Memory B cell (primary cell): ENCODE measurements around the gene NCS1.

ENCODE experiments used
- ATAC-seq: fragments of 150-1000 bp; cut with Tn5 transposase; 2 replicates; pipeline ENCODE4 v1.10.0; 2021; ENCODE audit warnings: low read depth, mild to moderate bottlenecking, moderate library complexity
- DNase-seq, 2 donors: peaks; one replicate each; pipeline ENCODE4 v3.0.0; 2022; ENCODE audit warnings: low spot score in 2 of 2
- H3K27ac Mint-ChIP-seq: one replicate; pipeline ENCODE4 v1.8.0; 2022; ENCODE audit warnings: mild to moderate bottlenecking, moderate library complexity, mixed read lengths
- H3K27me3 Mint-ChIP-seq: one replicate; pipeline ENCODE4 v1.8.0; 2022; ENCODE audit warnings: mixed read lengths
- H3K36me3 Mint-ChIP-seq: one replicate; pipeline ENCODE4 v1.8.0; 2022; ENCODE audit warnings: mild to moderate bottlenecking, mixed read lengths
- H3K4me1 Mint-ChIP-seq: one replicate; pipeline ENCODE4 v1.8.0; 2022; ENCODE audit warnings: mixed read lengths
- H3K4me3 Mint-ChIP-seq: one replicate; pipeline ENCODE4 v1.8.0; 2022; ENCODE audit warnings: mild to moderate bottlenecking, moderate library complexity, mixed read lengths
- H3K9me3 Mint-ChIP-seq: one replicate; pipeline ENCODE4 v1.8.0; 2022; ENCODE audit warnings: mixed read lengths

Gene NCS1

DNA sequence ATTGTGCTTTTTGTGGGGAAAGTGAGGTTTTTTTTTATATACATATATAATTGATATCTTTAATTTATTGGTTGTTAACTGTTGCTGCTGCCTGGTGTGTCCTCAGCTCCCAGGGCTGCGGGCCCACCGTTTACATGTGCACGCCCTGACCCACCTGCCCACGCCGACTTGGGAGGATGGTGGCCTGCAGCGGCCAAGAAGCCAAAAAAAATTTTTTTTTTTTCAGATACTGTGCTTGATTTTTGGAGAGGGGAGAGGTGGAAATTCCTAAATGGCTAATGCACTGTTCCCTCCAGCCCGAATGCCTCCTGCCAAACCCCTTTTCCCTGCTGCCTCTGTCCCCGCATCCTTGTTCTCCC, 61.4 kb downstream of the NCS1 start:
- H3K27me3 Mint-ChIP-seq = peaks cover 1% of the 10 kb centered on the region
- no peaks in the 10 kb centered on the region for H3K4me1 Mint-ChIP-seq
- no peak overlapping the region for H3K27ac Mint-ChIP-seq
- DNase-seq (no peak), ATAC-seq (no peak)
- no peak overlapping the region for H3K4me3 Mint-ChIP-seq
- no peaks in the 10 kb centered on the region for H3K36me3 Mint-ChIP-seq
- H3K9me3 Mint-ChIP-seq = no peaks in the 10 kb centered on the region

DNA sequence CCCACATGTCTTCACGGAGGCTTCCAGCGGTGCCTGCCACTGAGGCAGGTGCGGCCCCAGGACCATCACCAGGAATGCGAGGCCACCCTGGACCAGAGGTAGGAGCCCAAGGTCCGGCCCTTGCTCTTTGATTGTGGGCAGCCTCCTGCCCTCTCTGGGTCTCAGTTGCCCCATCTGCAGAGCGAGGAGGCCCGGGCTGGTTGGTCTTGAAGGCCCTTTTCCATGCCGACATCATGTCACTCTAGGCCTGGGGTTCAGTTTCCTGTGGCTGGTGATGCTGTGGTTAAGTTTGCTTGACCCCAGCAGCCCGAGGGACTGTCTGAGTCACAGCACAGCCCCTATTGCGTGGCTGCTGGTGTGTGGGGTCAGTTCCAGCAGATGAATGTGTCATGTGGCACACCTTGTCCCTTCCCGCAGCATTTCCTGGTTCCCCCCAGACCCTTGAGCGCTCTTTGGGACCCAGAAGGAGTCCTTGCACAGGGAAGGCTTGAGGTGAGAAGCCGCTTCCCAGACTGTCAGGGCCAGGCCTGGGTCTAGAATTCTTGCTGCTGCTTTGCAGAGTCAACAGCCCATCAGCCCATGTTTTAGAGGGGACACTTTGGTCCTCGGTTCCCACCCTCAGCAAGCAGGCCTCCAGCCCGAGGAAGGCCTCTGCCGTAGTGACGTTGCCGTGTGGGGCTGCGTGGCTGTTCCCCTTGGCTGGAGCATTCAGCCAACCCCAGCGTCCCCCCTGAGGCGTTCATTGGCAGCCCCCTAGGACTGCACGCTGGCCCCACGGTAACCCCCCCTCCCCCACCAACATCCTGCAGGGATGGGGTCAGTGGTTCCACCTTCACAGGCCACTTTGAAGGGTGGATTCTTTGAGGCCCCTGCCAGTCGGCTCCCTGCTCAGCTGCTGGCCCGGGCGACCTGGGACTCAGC, 62.4 kb downstream of the NCS1 start:
- ATAC-seq (no peak), DNase-seq (no peak)
- Mint-ChIP-seq H3K36me3 (no peaks in the 10 kb centered on the region), H3K4me1 (no peaks in the 10 kb centered on the region), H3K27ac (no peak overlapping the region), H3K27me3 (peaks cover 1% of the 10 kb centered on the region), H3K4me3 (no peak overlapping the region), H3K9me3 (no peaks in the 10 kb centered on the region)

DNA sequence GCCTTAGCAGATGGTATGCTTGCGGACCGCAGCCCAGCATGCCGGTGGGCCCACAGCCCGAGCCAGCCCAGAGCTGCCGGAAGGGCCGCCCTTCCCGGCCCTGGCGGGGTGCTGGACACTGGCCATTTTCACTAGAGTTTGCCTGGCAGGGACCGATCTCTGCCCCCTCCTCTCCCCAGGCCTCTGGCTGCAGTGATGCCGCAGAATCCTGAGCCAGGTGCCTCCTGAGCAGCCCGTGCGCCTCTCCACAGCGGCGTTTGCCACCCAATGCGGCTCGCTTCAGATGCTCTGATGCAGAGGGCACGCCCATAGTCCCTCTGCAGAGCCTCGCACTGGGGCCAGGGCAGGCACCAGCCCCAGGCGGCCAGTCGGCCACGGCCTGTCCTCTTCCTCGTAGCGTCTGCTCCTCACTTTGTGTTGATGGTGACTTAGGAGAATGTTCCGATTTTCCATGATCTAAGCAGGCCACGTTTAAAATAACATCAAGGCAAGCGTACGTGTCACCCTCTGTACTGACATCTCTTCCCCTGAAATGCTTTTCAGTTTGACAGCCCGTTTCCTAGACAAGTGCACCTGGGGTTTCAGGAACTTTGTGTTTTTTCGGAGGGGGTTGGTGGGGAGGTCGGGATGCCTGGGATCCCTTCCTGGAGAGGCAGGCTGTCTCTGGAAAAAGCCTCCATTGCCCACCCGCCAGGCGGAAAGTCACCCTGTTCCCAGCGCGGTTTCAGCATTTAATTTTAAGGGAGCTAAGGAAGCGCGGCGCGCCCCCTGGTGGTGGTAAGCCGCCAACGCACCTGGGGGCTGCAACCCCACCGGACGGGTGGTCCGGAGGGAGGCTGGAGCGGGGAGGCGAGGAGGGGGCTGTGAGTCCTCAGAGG, 63.6 kb downstream of the NCS1 start:
- Mint-ChIP-seq H3K4me3 (no peak overlapping the region), H3K4me1 (peaks cover 12% of the 10 kb centered on the region), H3K9me3 (no peaks in the 10 kb centered on the region), H3K27me3 (peaks cover 1% of the 10 kb centered on the region), H3K27ac (no peak overlapping the region), H3K36me3 (no peaks in the 10 kb centered on the region)
- peak; percentile 65 to 79 for DNase-seq
- ATAC-seq = no peak

DNA sequence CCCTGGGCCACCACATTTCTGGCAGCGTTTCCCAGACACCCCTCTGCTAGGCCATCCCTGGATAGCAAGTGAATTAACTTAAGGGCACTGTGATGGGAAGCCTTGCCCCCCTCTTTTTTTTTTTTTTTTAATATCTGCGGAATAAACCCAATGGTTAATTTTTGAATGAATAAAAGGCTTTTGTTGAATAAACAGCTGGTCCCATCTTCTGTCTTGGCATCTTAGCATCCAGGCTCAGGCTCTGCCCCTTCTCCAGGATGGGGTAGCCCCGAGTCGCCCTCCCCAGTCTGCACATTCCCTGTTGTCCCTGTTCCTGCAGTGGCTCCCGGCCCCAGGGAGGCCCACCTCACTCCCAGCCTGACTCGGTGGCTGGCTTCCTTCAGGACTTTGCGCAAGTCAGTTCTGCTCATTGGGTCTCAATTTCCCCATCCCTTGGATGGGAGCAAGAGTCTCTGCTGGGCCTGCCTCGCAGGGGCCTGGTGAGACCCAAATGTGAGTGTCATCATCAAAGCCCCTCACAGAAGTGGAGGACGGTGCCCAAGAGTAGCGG, 64.3 kb downstream of the NCS1 start:
- no peak overlapping the region for H3K4me3 Mint-ChIP-seq
- ATAC-seq (no peak), DNase-seq (no peak)
- H3K27me3 Mint-ChIP-seq = peaks cover 1% of the 10 kb centered on the region
- no peaks in the 10 kb centered on the region for H3K36me3 Mint-ChIP-seq
- H3K4me1 Mint-ChIP-seq = peaks cover 14% of the 10 kb centered on the region
- no peaks in the 10 kb centered on the region for H3K9me3 Mint-ChIP-seq
- H3K27ac Mint-ChIP-seq = no peak overlapping the region

DNA sequence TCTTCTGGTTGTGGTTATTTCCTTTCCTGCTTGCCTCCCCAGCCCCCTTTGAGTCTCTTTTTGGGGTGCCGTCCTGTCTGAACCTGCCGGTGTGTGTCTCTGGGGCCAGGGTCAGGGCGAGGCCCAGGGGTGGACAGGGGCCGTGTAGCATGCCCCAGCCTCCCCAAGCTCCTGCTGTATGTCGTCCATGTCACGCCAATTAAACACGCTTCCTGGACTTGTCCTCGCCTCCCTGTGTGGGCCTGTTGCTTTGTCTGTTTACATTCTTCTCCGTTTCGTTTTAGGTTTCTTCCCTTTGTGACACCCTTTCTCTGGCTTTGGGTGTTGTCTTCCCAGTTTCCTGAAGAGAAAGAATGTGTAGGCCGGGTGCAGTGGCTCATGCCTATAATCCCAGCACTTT, 64.9 kb downstream of the NCS1 start:
- Mint-ChIP-seq H3K27ac (no peak overlapping the region), H3K4me1 (peaks cover 14% of the 10 kb centered on the region), H3K9me3 (no peaks in the 10 kb centered on the region), H3K4me3 (no peak overlapping the region), H3K27me3 (peaks cover 1% of the 10 kb centered on the region), H3K36me3 (no peaks in the 10 kb centered on the region)
- DNase-seq = no peak
- ATAC-seq = no peak

DNA sequence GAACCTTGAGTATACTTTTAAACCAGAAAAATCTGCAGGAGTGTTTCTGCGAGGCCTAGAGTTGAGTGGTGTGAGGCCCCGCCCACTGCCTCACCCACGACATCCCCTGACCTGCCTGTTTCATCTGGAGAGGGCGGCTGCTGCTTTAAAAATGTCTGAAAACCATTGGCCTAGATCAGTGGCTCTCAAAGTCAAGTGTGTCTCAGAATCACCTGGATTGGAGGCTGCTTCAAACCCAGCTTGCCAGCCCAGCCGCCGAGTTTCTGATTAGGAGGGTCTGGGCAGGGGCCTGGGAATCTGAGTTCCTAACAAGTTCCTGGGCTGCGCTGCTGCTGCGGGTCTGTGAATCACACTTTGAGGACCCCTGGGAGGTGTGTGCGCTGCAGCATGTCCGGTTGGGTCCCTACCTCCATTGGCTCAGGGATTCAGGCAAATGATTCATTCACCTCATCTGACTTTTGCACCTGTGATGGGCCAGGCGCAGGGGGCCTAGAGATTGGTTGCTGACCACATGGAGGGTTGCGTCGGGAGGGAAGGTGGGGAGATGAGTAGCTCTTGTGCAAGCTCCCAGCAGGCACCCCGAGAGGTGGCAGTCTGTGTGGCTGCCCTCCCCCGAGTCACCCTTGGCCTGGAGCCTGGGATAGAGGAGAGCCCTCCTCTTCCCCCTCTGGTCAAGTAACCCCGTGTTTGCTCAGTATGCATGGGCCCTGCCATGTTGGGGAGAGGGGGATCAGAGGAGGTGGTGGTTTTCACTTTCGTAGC, 65.7 kb downstream of the NCS1 start:
- no peak for DNase-seq
- Mint-ChIP-seq H3K4me1 (peaks cover 17% of the 10 kb centered on the region), H3K4me3 (no peak overlapping the region), H3K36me3 (no peaks in the 10 kb centered on the region), H3K9me3 (no peaks in the 10 kb centered on the region), H3K27me3 (no peaks in the 10 kb centered on the region), H3K27ac (no peak overlapping the region)
- ATAC-seq = no peak

DNA sequence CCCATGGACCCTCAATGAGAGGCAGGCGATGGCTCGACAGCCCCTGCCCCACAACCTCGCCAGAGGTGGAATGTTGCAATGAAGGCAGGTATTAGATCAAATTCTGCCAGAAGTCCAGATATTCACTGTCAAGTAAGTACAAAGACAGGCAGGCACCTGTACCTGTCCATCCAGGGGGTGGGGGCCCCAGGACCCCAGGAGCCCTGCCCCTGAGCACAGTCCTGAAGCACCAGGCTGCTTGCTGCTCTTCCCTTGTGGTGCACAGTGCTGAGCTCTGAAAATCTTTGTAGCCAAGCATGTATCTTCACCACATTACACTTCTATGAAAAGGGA, 67.1 kb downstream of the NCS1 start:
- Mint-ChIP-seq H3K9me3 (no peaks in the 10 kb centered on the region), H3K4me1 (peaks cover 19% of the 10 kb centered on the region), H3K36me3 (no peaks in the 10 kb centered on the region), H3K4me3 (no peak overlapping the region), H3K27me3 (no peaks in the 10 kb centered on the region), H3K27ac (no peak overlapping the region)
- ATAC-seq (no peak), DNase-seq (no peak)

DNA sequence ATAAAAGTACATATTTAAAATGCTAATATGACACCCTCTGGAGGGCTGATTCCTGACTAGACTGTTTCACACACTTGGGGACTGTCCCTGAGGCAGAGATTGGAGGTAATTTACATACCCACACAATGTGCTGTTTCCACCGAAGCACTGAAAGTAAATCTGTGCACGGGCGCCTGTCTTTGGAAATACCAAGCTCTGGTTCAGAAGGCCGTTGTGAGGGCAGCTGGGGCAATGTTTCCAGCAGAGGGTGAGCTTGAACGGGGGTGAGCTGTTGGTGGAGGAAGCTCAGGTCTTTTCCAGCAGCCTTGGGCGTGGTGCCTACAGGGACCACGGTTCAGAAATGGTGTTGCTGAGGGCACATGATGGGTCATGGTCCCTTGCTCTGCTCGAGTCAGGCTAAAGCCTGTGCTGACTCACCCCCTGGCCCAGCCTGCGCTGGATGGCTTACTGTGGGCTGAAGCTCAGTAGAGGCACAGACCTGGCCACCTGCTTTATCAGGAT, 67.6 kb downstream of the NCS1 start:
- Mint-ChIP-seq H3K36me3 (no peaks in the 10 kb centered on the region), H3K27me3 (no peaks in the 10 kb centered on the region), H3K4me1 (peaks cover 19% of the 10 kb centered on the region), H3K9me3 (no peaks in the 10 kb centered on the region), H3K27ac (no peak overlapping the region), H3K4me3 (peak overlapping the region; percentile 66)
- ATAC-seq (peak; percentile 79), DNase-seq (peak; percentile 35 to 39)

DNA sequence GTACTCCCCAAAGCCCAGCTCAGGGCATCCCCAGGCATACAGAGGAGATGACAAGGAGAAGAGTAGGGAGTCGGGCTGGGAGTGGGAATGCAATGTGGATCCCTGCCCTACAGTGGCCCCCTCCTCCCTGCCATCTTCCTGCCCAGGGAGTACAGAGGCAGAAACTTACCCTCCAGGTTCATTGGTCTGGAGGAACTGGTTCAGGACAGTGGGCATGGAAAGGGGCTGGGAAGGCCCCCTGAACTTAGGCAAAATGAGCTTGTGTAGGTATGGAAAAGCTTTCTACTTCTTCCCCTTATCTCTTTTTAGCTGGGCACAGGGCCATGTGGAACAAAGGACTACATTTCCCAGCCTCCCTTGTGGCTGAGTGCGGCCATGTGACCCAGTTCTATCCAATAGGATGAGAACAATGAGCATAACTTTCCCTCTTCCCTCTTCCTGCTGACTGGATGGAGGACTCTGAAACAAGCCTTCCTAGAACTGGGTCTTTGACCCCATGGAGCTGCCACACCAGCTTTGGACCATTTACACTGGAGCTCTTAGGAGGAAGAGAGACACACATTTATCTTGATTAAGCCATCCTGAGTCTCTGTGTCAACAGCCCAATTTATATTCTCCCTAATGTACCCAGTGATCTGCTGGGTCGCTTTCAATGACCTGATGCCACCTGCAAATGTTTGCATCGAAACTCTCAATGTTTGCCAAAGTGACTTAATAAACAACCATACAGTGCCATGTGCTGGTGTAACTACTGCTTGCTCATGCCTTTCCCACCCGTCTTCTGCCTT, 68.4 kb downstream of the NCS1 start:
- H3K4me1 Mint-ChIP-seq = peaks cover 19% of the 10 kb centered on the region
- H3K36me3 Mint-ChIP-seq = no peaks in the 10 kb centered on the region
- peak in 1 of 2 donors; percentile 33 for DNase-seq
- no peaks in the 10 kb centered on the region for H3K9me3 Mint-ChIP-seq
- H3K27ac Mint-ChIP-seq = no peak overlapping the region
- ATAC-seq = peak; percentile 33
- peak overlapping the region; percentile 29 for H3K4me3 Mint-ChIP-seq
- no peaks in the 10 kb centered on the region for H3K27me3 Mint-ChIP-seq

DNA sequence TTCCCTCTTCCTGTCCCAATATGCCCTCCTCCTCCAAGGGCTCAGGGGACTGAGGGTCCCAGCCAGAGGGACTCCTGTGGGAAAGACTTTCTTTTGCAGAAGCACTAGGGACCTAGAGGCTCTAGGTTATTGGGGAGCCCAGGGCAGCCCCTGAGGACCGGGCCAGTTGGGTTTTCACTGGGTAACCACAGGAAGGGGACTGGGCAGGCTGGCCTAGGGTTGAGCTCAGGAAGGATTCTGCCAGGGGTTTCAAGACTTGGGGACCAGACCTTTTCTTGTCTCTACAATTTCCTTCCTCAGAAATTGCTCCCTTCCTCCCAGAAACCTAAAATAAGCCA, 69.0 kb downstream of the NCS1 start:
- H3K4me1 Mint-ChIP-seq = peaks cover 19% of the 10 kb centered on the region
- H3K36me3 Mint-ChIP-seq = no peaks in the 10 kb centered on the region
- H3K4me3 Mint-ChIP-seq = no peak overlapping the region
- no peak for ATAC-seq
- no peak overlapping the region for H3K27ac Mint-ChIP-seq
- H3K9me3 Mint-ChIP-seq = no peaks in the 10 kb centered on the region
- no peak for DNase-seq
- H3K27me3 Mint-ChIP-seq = no peaks in the 10 kb centered on the region

DNA sequence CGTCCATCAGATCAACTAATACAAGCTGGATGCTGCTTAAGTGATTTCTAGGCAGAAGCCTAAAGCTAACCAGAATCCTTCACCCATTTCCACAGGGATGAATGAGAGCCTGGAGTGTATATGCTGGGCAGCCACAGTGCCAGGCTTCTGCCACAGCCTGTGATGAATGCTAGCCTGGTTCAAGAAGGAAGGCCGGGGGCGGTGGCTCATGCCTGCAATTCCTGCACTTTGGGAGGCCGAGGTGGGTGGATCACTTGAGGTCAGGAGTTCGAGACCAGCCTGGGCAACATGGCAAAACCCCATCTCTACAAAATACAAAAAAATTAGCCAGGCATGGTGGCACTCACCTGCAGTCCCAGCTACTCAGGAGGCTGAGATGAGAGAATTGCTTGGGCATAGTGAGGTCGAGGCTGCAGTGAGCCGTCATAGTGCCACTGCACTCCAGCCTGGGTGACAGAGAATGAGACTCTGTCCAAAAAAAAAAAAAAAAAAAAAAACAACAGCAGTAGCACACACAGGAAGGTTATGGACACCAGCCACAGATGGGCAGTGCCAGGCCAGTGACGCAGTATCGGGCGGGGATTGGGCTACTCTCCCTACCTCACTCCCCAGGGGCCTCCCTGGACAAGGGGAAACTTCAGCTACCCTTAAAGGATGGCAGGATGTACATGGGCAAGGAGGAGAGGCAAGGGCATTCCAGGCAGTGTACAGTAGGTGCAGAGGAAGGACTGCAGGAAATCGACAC, 70.2 kb downstream of the NCS1 start:
- ATAC-seq (no peak), DNase-seq (no peak)

DNA sequence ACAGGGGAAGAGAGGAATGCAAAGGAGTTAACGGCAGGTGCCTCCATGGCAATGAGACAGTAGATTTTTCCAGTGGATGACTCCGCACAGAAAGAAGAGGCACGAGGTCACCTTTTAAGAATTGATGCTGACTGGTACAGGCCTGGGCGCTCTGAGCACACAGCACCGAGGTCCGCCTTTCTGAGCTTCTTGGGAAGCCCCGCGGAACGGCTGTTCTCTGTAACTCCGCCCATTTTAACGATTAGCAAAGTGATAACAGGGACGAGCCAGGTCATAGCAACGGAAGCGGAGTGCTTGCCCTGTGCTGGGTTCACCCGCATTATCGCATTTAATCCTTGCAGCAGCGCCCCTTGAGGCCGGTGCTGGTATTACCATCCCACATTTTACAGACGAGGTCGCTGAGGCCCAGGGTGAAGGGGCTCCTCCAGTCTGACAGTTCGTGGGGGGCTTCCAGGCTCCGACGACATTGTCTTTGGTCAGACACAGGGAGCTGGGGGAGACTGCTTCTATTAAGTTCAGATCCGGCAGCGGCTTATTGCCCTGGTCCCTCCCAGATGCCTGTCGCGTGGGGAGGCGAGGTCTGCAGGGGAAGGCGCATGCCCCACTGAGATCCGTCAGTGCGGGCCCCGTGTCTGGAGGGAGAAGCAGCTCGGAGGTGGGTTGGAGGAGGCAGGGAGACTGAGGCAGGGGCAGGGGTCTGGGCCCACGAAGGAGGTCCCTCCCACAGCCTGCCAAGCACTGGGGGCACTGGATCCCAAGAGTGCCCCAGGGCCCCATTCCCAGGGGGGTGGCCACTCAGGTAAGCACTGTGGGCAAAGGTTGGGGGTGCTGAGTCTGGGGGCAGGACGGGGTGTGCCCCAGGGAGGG, 71.0 kb downstream of the NCS1 start:
- DNase-seq = peak; percentile 77 to 87
- Mint-ChIP-seq H3K27ac (no peak overlapping the region), H3K4me3 (peak overlapping the region; percentile 74)

More for the DNA sequence above, 70.2 kb downstream of the NCS1 start:
- Mint-ChIP-seq H3K4me1 (peaks cover 19% of the 10 kb centered on the region), H3K27ac (no peak overlapping the region), H3K9me3 (no peaks in the 10 kb centered on the region), H3K4me3 (peak overlapping the region; percentile 74), H3K27me3 (no peaks in the 10 kb centered on the region), H3K36me3 (no peaks in the 10 kb centered on the region)

More for the DNA sequence above, 71.0 kb downstream of the NCS1 start:
- Mint-ChIP-seq H3K9me3 (no peaks in the 10 kb centered on the region), H3K4me1 (peaks cover 19% of the 10 kb centered on the region), H3K36me3 (no peaks in the 10 kb centered on the region), H3K27me3 (no peaks in the 10 kb centered on the region)
- peak; percentile 52 for ATAC-seq
